ENCODE measurements around the gene DNAJC6. TPM values are rescaled to one million over a fixed set of nuclear protein-coding genes. Genes with fewer than 3 reads are reported as not detected.

DNAJC6 gene
- total RNA-seq, 1 experiment from 2014 or later, result 6.2 TPM

GRCh38 chr1:65292861-65293593, 16.3 kb upstream of the DNAJC6 start:
- POLR2A ChIA-PET, result interaction anchor here (0.6 kb wide), 1 partner anchor 97 kb away, joined by 3 read pairs; no protein-coding TSS in a partner anchor
- BruUV-seq (replicated peaks), result no TSS peak
- no peaks in the 10 kb centered on the region for H3K9me3 ChIP-seq
- no peak for TF ChIP-seq CTCF (IDR thresholded peaks at IDR 0.05; ENCODE audit: insufficient read depth in 1 of 2, low read depth in 1 of 2, low read length in 1 of 2, severe bottlenecking in 1 of 2, unreplicated experiment in 1 of 2)
- no peak for DNase-seq
- Mint-ChIP-seq H3K27ac (ENCODE audit: unreplicated experiment) (no peak overlapping the region), H3K4me3 (ENCODE audit: unreplicated experiment) (no peak overlapping the region), H3K9me3 (ENCODE audit: unreplicated experiment) (no peaks in the 10 kb centered on the region), H3K36me3 (ENCODE audit: insufficient read depth, unreplicated experiment) (no peaks in the 10 kb centered on the region), H3K27me3 (ENCODE audit: insufficient read depth, unreplicated experiment) (no peaks in the 10 kb centered on the region), H3K4me1 (ENCODE audit: low read depth, unreplicated experiment) (no peaks in the 10 kb centered on the region)
- no peaks in the 10 kb centered on the region for H3K27me3 ChIP-seq (replicated peaks; ENCODE audit: control insufficient read depth, insufficient read depth, low read length)
- intact Hi-C loops (cut with micrococcal nuclease; ENCODE audit: unreplicated experiment), result no loop called here
- H3K4me1 ChIP-seq, result no peaks in the 10 kb centered on the region
- H3K36me3 ChIP-seq (ENCODE audit: control insufficient read depth, insufficient read depth, low read length), result no peaks in the 10 kb centered on the region
- no peak overlapping the region for H3K4me3 ChIP-seq (ENCODE audit: low read depth, low read length)
- CTCF ChIA-PET, result no interaction called here

GRCh38 chr1:65297706-65298105, 11.6 kb upstream of the DNAJC6 start:
- Mint-ChIP-seq H3K4me3 (ENCODE audit: unreplicated experiment) (no peak overlapping the region), H3K4me1 (ENCODE audit: low read depth, unreplicated experiment) (no peaks in the 10 kb centered on the region), H3K36me3 (ENCODE audit: insufficient read depth, unreplicated experiment) (no peaks in the 10 kb centered on the region), H3K27ac (ENCODE audit: unreplicated experiment) (no peak overlapping the region), H3K9me3 (ENCODE audit: unreplicated experiment) (no peaks in the 10 kb centered on the region), H3K27me3 (ENCODE audit: insufficient read depth, unreplicated experiment) (no peaks in the 10 kb centered on the region)
- TF ChIP-seq CTCF (IDR thresholded peaks at IDR 0.05; ENCODE audit: insufficient read depth in 1 of 2, low read depth in 1 of 2, low read length in 1 of 2, severe bottlenecking in 1 of 2, unreplicated experiment in 1 of 2), result no peak
- no peaks in the 10 kb centered on the region for H3K9me3 ChIP-seq
- intact Hi-C loops (cut with micrococcal nuclease; ENCODE audit: unreplicated experiment), result no loop called here
- DNase-seq, result no peak
- BruUV-seq (replicated peaks), result no TSS peak
- no peaks in the 10 kb centered on the region for H3K4me1 ChIP-seq
- H3K4me3 ChIP-seq (ENCODE audit: low read depth, low read length), result no peak overlapping the region
- ChIA-PET POLR2A (no interaction called here), CTCF (no interaction called here)
- H3K36me3 ChIP-seq (ENCODE audit: control insufficient read depth, insufficient read depth, low read length), result no peaks in the 10 kb centered on the region
- H3K27me3 ChIP-seq (replicated peaks; ENCODE audit: control insufficient read depth, insufficient read depth, low read length), result no peaks in the 10 kb centered on the region

- Mint-ChIP-seq H3K4me1 (ENCODE audit: low read depth, unreplicated experiment) (no peaks in the 10 kb centered on the region), H3K27ac (ENCODE audit: unreplicated experiment) (no peak overlapping the region), H3K27me3 (ENCODE audit: insufficient read depth, unreplicated experiment) (no peaks in the 10 kb centered on the region), H3K9me3 (ENCODE audit: unreplicated experiment) (no peaks in the 10 kb centered on the region), H3K4me3 (ENCODE audit: unreplicated experiment) (no peak overlapping the region), H3K36me3 (ENCODE audit: insufficient read depth, unreplicated experiment) (no peaks in the 10 kb centered on the region)
- intact Hi-C loops (cut with micrococcal nuclease; ENCODE audit: unreplicated experiment), result no loop called here
- CTCF ChIA-PET, result no interaction called here
- no peak for DNase-seq
- POLR2A ChIA-PET, result no interaction called here
- H3K4me1 ChIP-seq, result no peaks in the 10 kb centered on the region
- BruUV-seq (replicated peaks), result no TSS peak
- H3K36me3 ChIP-seq (ENCODE audit: control insufficient read depth, insufficient read depth, low read length), result no peaks in the 10 kb centered on the region
- TF ChIP-seq CTCF (IDR thresholded peaks at IDR 0.05; ENCODE audit: insufficient read depth in 1 of 2, low read depth in 1 of 2, low read length in 1 of 2, severe bottlenecking in 1 of 2, unreplicated experiment in 1 of 2), result no peak
- no peak overlapping the region for H3K4me3 ChIP-seq (ENCODE audit: low read depth, low read length)
- no peaks in the 10 kb centered on the region for H3K9me3 ChIP-seq
- H3K27me3 ChIP-seq (replicated peaks; ENCODE audit: control insufficient read depth, insufficient read depth, low read length), result no peaks in the 10 kb centered on the region
Measured at GRCh38 chr1:65299328-65299727, 10.0 kb upstream of the DNAJC6 start.

All from Caco-2 (cell line).